GM06990 (cell line): ENCODE measurements around the gene MNT.

ENCODE experiments used
- DNase-seq: peaks from one replicate; pipeline ENCODE4 v3.0.0-alpha.2; 2011; ENCODE audit not compliant: insufficient read length; ENCODE audit errors: extremely low read depth
- H3K27me3 ChIP-seq: replicated peaks from 2 replicates; pipeline ENCODE4 v1.6.0; 2011; ENCODE audit warnings: low read length; ENCODE audit not compliant: control insufficient read depth, insufficient read depth
- H3K36me3 ChIP-seq: 2 replicates; pipeline ENCODE4 v1.5.1; 2011; ENCODE audit warnings: low read length; ENCODE audit not compliant: control insufficient read depth, insufficient read depth
- H3K4me3 ChIP-seq: replicated peaks from 2 replicates; pipeline ENCODE4 v1.5.1; 2011; ENCODE audit warnings: low read depth, mild to moderate bottlenecking, control low read depth, low read length
- CTCF ChIP-seq: IDR thresholded peaks from 2 replicates; pipeline ENCODE4 v1.5.1; 2011; ENCODE audit warnings: low read length, control low read depth, mild to moderate bottlenecking, inconsistent platforms; ENCODE audit not compliant: insufficient read depth, poor library complexity, severe bottlenecking

Gene MNT

DNA sequence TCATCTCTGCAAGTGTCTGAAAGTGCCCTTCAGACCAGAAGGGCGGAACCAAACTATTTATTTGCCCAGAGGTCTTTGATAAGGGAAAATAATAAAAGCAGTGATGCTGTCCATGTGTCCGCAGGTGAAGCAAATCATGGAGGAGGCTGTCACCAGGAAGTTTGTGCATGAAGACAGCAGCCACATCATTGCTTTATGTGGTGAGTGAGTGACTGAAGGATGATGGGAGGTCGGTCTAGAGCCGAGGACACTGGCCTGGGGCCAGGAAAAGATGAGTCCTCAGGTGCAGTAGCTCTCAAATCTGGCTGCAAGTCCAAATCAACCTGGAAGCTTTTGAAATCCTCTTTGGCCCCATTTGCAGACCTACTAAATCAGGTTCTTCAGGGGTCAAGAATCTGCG is 57.4 kb downstream of the MNT start:
- H3K4me3 ChIP-seq = no peak overlapping the region
- H3K27me3 ChIP-seq = no peaks in the 10 kb centered on the region
- DNase-seq = no peak
- H3K36me3 ChIP-seq = peaks cover 1% of the 10 kb centered on the region
- TF ChIP-seq CTCF = no peak

DNA sequence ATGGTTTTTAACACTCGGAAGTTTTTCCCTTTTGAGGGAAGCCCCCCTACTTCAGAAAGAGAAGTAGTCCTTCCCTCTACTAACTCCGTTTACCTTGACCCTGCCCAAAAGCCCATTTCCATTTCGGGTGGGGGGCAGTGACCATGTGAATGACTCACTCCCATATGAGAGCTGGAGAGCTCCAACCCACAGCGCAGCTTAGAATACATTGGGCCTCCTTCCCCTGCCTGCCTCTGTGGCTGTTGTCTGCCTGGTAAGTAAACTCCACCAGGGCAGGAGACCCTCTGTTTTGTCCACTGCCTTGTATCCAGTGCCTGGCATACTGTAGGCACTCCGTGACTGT is 62.6 kb downstream of the MNT start:
- no peak for TF ChIP-seq CTCF
- Histone ChIP-seq H3K4me3 (peak overlapping the region; percentile 73), H3K27me3 (no peaks in the 10 kb centered on the region), H3K36me3 (peaks cover 6% of the 10 kb centered on the region)
- no peak for DNase-seq

DNA sequence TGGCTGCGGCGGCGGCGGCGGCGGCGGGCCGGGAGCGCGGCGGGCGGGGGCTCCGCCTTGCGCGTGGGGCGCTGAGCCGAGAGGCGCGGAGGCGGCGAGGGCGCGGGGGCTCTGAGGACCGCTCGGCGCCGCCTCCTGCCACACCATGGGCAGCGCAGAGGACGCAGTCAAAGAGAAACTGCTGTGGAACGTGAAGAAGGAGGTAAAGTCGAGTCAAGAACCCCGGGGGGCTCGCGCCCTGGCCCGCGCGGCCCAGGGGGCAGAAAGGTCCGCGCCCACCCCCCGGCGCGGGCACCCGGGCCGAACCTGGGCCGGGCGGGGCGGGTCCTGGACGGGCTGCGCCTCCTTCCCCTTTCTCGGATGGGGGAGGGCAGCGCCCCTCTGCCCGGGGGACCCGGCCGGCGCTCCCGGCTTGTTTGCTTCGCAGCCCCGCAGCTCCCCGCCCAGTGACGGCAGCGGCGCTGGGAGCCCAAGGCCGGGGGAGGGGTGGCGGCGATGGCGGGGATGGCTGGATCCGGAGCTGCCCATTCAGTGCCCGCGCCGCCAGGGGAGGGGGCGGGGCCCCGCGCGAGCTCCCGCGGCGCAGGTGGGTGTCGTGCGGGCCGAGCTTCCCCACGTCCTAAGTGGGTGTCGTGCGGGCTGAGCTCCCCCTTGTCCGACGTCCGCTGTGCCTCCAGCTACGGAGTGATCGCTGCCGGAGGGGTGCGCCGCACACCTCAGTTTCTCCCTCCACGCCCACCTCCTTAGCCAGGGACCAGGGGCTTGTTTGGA is 63.1 kb downstream of the MNT start:
- H3K36me3 ChIP-seq = peaks cover 6% of the 10 kb centered on the region
- no peak for TF ChIP-seq CTCF
- H3K27me3 ChIP-seq = no peaks in the 10 kb centered on the region
- peak; percentile 76 for DNase-seq
- peak overlapping the region; percentile 73 for H3K4me3 ChIP-seq

GRCh38 chr17:2336852-2337543 is 63.9 kb downstream of the MNT start, which contains the start of gene SGSM2:
Gene SGSM2 (plus strand): TSS chr17:2337501. CDS start chr17:2337689, 188 bp downstream.
- peak; percentile 71 for DNase-seq
- H3K36me3 ChIP-seq = peaks cover 7% of the 10 kb centered on the region
- no peaks in the 10 kb centered on the region for H3K27me3 ChIP-seq
- H3K4me3 ChIP-seq = peak within 1 kb of the TSS; percentile 73
- no peak for TF ChIP-seq CTCF

DNA sequence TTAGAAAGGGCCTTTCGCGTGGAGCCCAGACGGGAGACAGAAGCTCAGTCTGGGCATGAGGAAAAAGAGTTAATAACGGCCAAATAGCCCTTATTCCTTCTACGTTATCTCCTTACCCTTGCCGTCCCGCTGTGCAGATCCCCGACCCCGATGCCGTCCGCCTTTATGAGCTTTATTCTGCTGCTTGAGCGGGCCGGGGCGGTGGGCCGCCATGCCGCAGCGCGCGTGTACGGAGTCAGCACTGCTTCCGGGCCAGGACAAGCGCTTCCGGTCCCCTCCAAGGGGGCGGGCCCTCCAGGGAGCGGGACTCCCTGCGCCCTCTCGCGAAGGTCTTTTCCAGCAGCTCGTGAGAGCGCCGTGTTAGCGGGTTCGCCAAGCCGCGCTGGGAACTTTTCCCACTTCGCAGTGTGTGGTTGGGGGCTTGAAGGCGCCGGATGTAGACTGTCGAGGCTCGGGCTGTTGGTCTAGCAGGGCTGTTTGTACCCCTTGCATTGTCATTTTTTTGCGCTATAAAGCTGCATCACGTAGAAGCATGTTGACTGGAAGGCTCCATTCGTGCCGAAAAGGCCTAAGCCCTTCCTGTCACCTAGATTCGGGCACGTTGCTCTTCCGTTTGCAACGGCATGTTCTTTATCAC is 64.5 kb downstream of the MNT start, which contains the start of gene TSR1:
TSS of gene TSR1 (minus strand) at position 243 of the 637 bp plus-strand sequence. CDS start at position 213, 30 bp downstream.
- H3K36me3 ChIP-seq = peaks cover 10% of the 10 kb centered on the region
- H3K4me3 ChIP-seq = peak within 1 kb of the TSS; percentile 73
- no peaks in the 10 kb centered on the region for H3K27me3 ChIP-seq
- DNase-seq = peak; percentile 91
- peak; percentile 51 for TF ChIP-seq CTCF
